ENCODE data around the gene CPED1. TPM values are rescaled to one million over a fixed set of nuclear protein-coding genes. Genes with fewer than 3 reads are reported as not detected.

Gene CPED1
- total RNA-seq, 1 donor from 2014 or later, result 44.4 TPM

DNA sequence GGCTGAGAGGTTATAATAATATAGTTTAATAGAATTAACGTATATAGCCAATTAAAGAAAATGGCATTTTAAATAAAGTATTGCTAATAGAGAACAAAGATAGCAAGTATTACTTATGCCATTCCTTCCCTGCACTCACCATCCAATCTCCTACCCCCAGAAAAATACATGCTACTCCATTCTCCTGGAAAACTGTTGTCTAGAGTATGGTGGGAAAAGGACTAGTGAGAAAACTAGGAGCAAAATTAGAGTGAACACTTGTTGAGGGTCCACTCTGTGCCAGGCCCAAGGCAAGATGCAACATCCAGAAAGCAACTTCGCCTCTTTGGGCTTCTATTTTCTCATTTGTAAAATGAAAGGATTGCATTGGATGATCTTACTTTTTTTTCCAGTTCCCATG, 149.1 kb downstream of the CPED1 start:
- DNase-seq (ENCODE audit: low spot score), result no peak

DNA sequence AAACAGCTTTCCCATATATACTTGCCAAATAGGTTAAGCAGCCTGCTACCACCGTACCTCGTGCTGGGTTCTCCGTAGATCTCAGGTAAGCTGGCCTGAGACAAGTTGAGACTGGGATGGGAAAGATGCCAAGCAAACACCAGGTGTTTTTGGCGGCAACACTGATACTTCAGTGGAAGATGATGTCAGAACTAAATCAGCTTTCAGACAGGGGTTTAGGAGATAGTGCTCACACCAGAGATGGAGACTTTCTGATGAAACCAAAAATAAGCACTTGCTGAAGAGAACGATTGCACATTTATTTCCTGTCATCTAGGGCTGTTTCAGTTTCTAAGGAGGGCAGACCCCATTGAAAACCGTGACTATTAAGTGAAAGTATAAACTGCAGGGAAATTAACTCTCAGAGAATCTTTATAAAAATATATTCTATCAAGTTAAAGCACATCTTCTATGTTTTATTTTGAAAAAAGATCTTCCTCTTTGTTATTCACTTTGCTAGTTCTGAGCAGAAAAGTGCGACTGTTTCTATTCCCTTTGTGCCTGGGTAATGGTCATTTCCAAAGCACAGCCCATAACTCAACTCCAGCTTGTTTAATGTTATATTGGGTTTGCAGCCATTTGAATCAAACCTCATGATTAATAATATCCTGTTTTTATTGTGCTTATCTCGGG, 149.9 kb downstream of the CPED1 start:
- no peak for DNase-seq (ENCODE audit: low spot score)

DNA sequence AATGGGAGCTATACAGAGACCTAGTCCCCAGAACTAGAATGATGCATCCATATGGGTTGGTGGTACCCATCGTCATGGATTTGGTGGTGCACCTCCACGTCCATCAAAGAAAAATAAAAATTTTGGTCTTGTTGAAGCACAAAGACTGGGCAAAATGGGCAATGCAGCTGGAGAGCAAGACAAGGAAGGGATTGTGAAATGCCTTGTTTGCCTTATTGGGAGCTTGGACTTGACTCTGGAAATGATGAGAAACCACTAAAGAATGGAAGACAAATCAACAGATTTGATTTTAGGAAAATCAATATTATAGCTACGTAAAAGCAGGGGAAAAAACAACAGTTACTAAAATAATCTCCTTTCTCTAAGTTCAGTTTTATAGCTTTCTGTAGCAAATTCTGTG, 150.9 kb downstream of the CPED1 start:
- DNase-seq (ENCODE audit: low spot score), result no peak

DNA sequence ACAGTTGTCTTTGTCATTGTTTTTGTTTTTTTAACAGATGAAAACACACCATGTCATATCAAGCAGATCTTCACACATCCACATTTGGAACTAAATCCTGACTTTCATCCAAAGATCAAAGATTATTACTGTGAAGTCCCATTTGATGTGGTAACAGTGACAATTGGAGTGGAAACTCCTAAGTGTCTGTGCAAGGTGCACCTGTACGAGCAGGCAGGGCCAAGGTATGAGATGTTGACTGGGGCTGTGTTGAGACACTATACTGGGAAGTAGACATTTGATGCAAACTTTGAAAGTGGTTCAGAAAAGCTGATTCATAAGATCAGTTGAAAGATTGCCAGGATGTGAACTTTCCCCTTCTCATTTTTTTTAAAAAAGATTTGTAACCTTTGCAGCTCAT, 152.3 kb downstream of the CPED1 start:
- no peak for DNase-seq (ENCODE audit: low spot score)

DNA sequence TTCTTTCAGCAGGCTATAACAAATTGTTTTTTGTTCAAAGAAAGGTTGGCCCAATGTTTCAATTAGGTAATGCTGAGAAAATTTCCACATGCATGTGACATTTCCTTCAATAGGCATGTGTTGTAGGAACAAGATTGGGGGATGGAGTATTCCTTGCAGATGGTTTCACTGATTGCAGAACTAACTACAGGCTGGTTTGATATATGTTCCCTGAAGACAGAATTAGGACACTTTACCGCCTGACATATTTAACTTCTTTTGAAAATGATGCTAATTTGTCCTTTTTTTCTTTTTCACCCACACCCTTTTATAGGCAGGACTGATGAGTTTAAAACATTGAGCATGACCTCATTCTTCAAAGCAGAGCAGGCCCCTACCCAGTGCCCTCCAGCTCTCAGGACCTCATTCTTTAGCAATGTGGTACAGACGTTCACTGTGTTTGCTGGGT, 163.3 kb downstream of the CPED1 start:
- DNase-seq (ENCODE audit: low spot score), result no peak

DNA sequence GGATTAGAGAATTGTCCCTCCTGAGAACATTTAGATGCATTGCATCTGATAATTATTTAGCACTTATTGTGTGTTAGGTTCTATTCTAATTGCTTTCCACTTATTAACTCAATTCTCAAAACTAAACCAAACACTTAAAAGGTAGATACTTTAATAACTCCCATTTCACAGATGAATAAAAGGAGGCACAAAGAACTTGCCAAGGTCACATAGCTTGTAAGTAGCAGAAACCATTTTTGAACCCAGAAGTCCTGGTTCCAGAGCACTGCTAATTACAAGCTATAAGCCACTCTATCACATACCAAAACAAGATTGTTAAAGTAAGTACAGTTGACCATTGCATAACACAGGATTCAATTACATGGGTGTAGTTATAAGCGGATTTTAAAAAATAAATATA, 164.9 kb downstream of the CPED1 start:
- no peak for DNase-seq (ENCODE audit: low spot score)

DNA sequence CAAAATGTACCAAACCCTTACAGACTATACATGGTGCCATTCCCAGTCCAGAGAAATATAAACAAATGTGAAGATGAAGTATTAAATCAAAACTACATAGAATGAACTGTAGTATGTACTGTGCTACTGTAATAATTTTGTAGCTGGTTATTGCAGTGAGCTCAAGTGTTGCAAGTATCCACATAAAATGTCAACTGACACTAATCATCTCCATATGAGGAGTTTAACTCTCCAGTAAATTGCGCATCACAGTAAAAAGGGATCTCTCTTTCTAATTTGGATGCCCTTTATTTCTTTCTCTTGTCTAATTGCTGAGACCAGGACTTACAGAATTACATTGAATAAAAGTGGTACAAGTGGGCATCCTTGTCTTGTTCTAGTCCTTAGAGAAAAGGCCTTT, 165.5 kb downstream of the CPED1 start:
- no peak for DNase-seq (ENCODE audit: low spot score)

DNA sequence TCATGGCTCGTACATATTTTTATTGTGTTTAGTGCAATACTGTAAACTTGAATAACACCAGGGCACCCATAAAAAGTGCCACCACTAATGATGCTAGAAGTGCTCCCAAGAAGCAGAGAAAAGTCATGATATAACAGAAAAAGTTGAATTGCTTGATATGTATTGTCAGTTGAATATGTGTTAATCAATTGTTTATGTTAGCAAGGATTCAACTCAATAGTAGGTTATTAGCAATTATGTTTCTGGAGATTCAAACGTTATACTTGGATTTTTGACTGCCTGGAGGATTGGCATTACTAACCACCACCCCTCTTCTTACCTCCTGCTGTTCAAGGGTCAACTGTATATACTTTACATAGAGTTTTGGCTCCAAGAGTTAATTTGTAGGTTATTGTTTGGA, 168.3 kb downstream of the CPED1 start:
- no peak for DNase-seq (ENCODE audit: low spot score)

DNA sequence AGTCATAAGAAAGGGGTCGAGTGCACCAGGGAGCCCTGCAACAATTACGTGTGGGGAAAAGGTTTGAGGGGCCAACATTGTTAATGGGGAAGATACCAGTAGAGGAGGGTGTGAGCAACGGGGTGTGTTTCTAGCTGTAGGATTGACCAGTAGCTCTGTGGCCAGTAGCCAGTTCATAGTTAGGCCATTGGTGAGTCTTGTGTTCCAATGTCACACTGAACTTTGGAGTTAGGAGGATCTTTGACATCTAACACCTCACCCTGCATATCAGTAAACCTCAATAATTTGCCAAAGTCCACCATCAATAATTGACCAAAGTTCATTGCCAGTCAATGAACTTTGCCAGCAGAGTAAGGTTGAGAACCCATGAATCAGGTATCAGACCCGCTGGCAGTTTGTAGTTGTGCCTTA, 168.8 kb downstream of the CPED1 start:
- DNase-seq (ENCODE audit: low spot score), result no peak

DNA sequence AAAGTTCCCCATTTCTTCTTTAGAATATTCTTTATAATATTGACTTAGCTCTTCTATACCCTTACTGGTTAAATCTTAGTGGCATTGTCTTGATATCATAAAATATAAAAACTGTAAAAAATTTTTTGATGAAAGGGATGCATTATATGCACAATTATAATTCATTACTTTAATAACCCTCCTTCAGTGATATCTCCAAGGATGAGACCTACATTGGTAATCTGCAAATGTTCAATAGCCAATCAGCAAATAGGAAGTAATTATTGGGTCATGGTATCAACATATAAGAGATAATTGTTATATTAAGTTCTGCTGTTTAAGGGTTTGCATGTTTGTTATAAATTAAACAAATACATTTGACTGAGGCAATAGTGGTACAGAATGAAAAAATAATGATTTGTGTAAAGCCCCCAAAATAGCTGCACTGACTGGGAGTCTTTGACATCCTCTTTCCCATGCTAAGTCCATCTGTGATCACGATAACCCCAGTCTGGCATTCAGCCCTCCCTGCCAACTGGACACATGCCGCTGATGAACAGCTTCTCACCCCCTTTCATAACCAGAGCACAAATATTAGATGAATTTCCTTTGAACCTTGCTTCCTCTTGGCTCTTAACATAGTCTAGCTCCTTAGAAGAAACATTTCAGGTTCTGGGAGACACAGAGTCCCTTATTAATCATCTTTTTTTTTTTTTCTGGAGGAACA, 169.5 kb downstream of the CPED1 start:
- DNase-seq (ENCODE audit: low spot score), result no peak

DNA sequence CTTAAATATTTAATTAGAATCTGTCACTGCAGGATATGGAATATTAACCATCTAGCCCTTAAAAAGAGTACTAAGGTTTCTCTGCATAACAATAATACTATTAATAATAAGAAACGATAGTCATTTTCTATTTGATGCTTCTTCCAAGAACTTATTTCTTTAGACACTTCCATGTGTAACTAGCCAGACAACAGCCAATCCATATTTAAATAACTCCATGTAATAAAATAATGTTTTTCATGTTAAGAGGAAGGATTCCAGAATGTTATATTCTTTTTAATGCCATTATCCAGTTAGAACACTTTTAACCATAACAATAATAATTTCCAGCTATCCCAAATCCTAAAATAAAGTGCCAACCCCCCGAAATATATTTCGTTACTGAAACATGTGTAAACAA, 170.2 kb downstream of the CPED1 start:
- no peak for DNase-seq (ENCODE audit: low spot score)

DNA sequence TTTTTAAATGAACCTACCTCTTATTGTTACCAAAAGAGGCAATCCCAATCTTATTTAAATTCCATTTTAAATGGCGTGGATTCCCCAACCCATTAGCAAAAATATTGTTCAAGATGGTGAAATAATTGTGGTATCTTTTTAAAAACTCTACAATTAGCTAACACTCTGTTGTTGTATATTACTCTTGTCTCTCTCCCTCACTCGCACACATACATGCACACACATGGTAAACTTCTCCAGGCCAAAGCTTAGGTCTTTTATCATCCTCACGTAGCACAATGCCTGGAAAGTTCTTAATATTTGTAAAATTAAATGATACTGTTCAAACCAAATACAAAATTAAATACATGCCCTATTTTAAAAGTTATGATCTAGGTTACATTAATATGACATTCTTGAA, 171.0 kb downstream of the CPED1 start:
- DNase-seq (ENCODE audit: low spot score), result no peak

DNA sequence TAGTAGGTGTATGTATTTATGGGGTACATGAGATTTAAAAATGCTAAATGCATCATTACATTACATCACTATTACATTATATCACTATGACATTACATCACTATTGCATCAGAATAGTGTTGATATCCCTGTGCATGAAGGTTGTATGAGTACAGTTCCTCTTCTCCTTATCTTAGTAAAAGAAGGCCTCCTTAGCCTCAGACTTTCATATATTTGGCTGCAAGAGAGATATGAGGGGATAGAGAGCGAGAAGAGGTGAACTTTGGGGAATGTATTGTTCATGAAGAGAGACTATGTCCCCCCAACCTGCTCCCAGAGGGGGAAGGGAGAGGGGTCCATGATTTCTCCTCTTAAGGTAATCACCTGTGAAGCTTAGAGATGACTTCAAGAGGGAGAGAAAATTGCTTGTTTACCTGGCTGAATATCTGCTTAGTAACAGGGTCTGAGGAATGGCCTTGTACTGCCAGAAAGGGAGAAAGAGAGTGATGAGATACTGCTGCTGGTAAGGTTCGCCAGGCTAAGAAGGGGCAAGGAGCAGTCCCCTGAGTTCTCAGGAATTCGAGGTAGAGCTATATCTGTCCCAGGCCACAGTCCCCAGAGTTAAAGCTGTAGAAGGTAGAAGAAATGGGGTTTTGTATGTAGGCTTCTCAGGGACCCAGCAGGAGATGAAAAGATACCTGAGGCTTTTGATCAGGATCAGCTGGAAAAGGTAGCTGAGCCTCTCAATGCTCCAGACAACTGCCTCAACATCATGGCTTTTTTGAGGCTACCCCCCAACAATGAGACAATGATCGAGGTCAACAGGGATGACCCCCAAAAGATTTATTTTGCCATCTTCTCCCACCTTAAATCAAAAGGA, 171.9 kb downstream of the CPED1 start:
- no peak for DNase-seq (ENCODE audit: low spot score)

DNA sequence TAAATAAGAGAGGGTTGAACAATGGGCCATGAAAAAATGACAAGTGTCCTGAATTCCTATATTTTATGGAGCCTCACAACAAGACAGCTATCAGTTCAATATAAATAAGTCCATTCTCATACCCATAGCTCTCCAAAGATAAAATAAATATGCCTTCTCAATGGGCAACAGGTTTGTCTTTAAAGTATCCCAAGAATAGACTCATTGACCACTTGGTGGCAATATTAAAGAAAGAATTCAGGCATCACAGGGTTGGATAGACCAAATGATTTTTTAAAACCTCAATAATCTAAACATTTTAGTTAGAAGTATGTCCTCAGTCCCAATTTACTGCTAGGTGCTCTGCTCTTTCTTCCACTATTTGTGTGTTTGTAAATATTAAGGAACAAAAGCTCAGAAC, 175.2 kb downstream of the CPED1 start:
- DNase-seq (ENCODE audit: low spot score), result no peak

DNA sequence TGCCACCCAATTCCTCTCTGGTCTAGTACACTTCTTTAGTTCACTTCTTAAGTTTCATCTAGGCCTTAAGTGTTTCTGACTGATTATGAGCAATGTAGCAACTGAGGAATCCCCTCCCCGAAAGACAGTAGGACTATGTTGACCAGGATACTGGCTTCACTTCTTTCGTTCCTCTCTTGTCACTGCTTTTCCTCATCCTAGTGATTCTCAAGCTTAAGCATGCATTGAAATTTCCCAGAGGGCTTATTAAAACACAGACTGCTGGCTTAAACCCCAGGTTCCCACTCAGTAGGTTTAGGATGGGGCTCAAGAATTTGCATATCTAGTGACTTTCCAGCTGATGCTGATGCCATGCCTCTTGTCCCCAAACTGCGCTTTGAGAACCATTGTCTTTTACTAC, 175.7 kb downstream of the CPED1 start:
- DNase-seq (ENCODE audit: low spot score), result no peak

DNA sequence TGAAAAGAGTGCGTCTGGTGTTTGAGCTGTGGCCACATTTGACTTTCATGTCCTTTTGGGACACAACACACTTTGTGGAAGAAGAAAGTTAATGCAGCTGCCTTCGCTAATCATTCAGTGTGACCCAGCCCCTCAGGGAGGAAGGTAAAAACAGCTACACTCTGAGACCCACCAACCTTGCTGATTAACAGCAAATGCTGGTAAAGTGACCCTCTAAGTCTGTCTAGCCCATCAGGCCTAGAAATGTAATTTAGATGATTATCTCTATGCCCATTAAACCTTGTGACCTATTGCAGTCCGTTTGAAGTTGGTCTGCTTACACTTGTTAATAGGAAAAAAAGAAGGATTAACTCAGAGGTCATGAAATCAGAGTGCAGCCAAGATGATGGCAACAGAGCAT, 178.4 kb downstream of the CPED1 start:
- no peak for DNase-seq (ENCODE audit: low spot score)

DNA sequence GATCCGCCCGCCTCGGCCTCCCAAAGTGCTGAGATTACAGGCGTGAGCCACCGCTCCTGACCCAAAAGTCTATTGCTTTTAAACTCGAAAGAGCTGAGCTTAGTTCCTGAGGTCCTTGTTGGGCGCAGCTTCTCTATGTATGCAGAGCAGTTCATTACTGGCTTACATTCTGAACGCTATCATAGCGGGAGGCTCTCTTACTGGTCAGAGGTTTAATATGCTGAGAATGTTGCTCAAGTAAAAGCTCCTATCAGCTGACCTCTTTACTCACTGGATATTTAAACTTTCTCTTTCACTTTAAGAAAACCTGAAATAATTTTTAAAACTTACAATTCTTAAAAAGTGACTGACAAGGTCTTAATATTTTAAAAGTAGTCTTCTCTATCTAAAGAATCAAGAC, 179.5 kb downstream of the CPED1 start:
- DNase-seq (ENCODE audit: low spot score), result no peak

DNA sequence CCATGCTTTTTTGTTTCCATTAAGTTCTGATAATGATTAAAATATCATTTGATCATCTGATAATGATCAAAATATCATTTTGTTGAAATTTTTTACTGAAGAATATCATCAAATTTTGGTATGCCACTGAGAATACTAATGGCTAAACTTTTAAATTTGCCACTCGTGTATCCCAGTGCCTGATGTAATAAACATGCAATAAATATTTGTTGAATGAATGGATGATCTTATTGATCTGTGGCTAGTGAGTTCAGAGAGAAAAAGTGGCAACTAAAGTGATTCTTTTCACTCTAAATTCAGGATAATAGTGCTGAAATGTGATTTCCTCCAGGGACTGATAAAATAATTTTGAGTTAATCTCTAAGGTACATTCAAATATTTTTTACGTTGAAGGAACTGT, 181.0 kb downstream of the CPED1 start:
- no peak for DNase-seq (ENCODE audit: low spot score)

DNA sequence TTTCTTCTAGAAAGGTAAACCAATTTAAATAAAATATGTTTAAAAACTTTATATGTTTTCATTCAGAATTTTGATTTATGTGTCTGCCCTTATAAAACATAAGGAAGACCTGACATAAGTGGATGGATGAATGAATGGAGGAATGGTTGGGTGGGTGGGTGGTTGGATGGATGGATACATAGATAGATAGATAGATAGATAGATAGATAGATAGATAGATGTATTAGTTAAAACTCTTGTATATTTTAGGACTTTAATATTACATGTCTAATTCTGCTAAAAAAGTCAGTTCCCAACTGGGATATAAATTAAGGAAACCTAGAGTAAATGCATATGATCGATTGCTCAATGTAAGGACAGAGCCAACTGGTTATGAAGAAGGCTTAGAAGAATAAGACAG, 184.0 kb downstream of the CPED1 start:
- DNase-seq (ENCODE audit: low spot score), result no peak

DNA sequence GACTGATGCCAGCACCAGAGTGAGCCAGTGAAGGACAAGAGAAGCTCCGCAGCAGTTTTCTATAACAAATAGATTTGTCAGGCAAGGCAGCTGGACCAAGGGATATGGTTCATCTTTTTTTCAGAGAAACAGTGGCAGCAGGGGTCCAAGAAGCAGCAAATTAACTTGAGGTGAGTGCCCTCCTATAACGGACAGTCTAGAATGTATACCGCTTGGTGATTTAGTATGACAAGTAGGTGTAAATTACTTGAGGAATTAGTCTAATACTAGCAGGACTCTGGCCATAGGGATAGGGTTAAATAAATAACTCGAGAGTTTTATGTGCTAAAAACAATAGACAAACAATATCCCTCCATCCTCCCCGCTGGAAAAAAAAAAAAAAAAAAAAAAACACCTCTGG, 187.3 kb downstream of the CPED1 start:
- no peak for DNase-seq (ENCODE audit: low spot score)

DNA sequence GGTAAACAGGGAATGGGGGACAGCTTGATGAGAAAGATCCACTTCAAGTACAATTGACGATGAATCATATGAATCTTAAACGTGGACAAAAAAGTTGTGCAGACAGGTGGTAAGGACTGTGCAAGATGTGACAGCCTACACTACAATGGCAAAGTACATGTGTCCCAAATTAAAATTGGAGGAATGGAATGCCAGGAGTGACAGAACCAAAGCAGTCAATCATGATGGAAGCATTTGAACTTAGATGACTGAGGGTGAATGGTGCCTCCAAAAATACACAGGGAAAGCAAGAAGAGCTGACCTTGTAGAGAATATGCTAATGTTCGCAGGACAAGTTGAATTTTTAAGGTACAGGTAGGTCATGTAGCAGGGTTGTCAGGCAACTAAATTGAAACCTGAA, 189.9 kb downstream of the CPED1 start:
- no peak for DNase-seq (ENCODE audit: low spot score)

DNA sequence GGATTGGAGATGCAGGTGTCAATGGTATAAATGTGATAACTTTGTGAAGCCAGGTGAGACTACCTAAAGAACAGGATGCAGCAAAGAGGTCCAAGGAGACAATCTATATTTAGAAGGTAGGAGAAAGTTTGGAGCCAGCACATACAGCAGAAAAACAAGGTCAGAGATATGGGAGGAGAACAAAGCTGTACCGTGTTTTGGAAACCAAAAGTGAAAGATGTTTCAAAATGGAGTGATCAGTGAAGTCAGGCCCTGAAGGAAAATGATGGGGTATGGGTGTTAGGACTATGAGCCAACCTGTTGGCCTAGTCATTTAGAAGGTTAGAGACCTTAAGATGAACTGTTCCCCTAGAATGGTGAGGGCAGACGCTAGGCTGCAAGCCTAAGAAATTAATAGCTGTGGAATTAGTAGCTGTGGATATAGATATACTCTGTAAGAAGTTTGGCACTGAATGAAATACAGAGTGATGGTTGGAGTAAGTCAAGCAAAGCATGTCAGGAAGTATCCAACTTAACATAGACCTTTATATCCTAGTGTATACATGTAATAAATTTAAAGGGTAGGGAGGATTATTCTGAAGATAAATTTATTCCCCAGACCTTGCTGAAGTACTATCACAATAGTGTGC, 190.5 kb downstream of the CPED1 start:
- DNase-seq (ENCODE audit: low spot score), result no peak

Measured in mesenteric fat pad (tissue), 1 donor.